NCI-H1048 (cell line): ENCODE results near the gene PCIF1.
"Not testable (repeated sequence)": the region's sequence is repeated elsewhere in the genome, so short reads cannot be mapped to it uniquely, and the experiment has no call there.

Experiments
- DNase-seq: peaks from one replicate; lab custom pipeline; 2025; lab: John Stamatoyannopoulos, UW

The PCIF1 gene

DNA sequence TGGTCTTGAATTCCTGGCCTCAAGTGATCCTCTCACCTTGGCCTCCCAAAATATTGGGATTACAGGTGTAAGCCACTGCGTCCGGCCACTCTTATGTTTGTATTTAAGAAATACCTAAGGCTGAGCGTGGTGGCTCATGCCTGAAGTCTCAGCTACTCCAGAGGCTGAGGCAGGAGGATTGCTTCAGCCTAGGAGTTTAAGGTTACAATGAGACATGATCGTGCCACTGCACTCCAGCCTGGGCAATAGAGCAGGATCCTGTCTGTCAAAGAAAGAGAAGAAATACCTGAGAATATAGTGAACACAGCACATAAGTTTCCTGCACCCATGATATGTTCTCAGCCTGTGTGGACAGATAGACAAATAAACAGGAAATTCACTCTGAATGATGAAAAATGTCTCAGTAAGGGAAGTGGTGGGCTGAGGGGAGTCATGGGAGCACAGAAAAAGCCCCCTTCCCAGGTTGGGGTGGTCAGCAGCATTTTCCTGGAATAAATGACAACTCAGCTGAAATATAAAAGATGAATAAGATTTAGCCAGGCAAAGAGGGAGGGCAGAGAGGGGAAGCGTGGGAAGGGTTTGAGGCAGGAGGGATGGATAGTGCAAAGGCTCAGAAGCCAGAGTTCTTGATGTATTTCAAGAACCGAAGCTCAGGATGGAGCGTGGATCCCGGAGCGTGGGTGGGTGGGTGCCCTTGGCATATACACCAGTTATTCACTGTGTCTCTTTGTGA, 60.4 kb downstream of the PCIF1 start:
- no peak for DNase-seq

DNA sequence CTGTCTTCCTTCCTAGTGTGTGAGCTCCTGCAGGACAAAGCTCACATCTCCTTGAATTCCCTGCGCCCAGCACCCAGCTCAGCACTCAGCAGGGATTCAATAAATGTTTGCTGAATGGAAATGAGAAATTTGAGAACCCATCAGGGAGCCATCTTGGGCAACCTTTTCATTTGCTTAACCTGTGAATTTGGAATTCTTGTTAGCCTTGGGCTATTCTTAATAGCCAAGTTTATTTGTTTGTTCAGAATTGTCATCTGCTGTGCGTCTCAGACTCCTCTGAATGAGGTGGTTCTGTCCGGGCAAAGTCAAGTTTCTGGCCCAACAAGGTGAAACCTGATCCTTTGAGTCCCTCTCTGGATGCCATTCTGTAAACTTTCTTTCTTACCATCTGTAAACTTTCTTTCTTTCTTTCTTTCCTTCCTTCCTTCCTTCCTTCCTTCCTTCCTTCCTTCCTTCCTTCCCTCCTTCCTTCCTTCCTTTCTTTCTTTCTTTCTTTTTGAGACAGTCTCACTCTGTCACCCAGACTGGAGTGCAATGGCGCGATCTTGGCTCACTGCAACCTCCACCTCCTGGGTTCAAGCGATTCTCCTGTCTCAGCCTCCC, 61.1 kb downstream of the PCIF1 start:
- DNase-seq: not testable (repeated sequence)

DNA sequence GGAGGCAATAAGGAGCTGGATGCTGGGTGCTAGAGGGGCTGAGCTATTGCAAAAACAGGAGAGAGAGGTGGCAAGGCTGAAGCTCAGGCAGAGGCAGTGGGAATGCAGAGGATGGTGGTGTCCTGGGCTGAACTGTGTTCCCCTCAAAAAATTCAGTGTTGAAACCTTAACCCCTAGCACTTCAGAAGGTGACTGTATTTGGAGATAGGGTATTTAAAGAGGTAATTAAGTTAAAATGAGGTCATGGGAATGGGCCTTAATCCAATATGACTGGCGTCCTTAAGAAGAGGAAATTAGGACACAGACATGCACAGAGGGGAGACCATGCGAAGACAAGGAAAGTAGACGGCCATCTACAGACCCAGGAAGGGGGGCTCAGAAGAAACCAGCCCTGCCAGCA, 62.7 kb downstream of the PCIF1 start:
- DNase-seq: no peak
